Esophagus muscularis mucosa (tissue), 4 donors: ENCODE data around the gene ATP7B.

Source experiments
- EP300 ChIP-seq: sonication (generic); formaldehyde crosslinking; IDR thresholded peaks from one replicate; pipeline ENCODE4 v1.6.1; 2017; ENCODE audit warnings: antibody characterized with exemption
- POLR2AphosphoS5 ChIP-seq, 2 donors: sonication (generic); formaldehyde crosslinking; IDR thresholded peaks; one replicate each; pipeline ENCODE4 v1.6.1; 2017; ENCODE audit warnings: antibody characterized with exemption in 2 of 2
- TF ChIP-seq, protein P1 (sequence below), 3 experiments: fragments of 200-600 bp in 2 of 3; fragments of 450-650 bp in 1 of 3; sonication (generic) in 2 of 3; IDR thresholded peaks; one replicate each; pipeline ENCODE4 v1.5.1; 2017 to 2019; ENCODE audit warnings: antibody characterized with exemption in 3 of 3, mild to moderate bottlenecking in 2 of 3, moderate library complexity in 1 of 3

GRCh38 chr13:51997641-51998330 is 13.5 kb downstream of the ATP7B start:
- TF ChIP-seq EP300 (no peak), POLR2AphosphoS5 (IDR thresholded peaks at IDR 0.05) (no peak)
- TF ChIP-seq, protein P1, sequence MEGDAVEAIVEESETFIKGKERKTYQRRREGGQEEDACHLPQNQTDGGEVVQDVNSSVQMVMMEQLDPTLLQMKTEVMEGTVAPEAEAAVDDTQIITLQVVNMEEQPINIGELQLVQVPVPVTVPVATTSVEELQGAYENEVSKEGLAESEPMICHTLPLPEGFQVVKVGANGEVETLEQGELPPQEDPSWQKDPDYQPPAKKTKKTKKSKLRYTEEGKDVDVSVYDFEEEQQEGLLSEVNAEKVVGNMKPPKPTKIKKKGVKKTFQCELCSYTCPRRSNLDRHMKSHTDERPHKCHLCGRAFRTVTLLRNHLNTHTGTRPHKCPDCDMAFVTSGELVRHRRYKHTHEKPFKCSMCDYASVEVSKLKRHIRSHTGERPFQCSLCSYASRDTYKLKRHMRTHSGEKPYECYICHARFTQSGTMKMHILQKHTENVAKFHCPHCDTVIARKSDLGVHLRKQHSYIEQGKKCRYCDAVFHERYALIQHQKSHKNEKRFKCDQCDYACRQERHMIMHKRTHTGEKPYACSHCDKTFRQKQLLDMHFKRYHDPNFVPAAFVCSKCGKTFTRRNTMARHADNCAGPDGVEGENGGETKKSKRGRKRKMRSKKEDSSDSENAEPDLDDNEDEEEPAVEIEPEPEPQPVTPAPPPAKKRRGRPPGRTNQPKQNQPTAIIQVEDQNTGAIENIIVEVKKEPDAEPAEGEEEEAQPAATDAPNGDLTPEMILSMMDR (IDR thresholded peaks at IDR 0.05): no peak
